Activated CD4-positive, CD25-positive, alpha-beta regulatory T cell treated with anti-CD3 and anti-CD28 coated beads, Interleukin-2, amount 50 U/mL, for 24 hours (primary cell): Measurements from ENCODE around the gene IL25.
"Not testable (repeated sequence)": the region's sequence is repeated elsewhere in the genome, so short reads cannot be mapped to it uniquely, and the experiment has no call there.

ENCODE experiments used
- ATAC-seq, 2 donors: fragments of 150-1000 bp; cut with Tn5 transposase; one replicate each; pipeline ENCODE4 v1.10.0; 2021; ENCODE audit warnings: mild to moderate bottlenecking in 1 of 2, moderate library complexity in 1 of 2

The IL25 gene

GRCh38 chr14:23392613-23393012 lies 20.0 kb downstream of the IL25 start:
- no peak for ATAC-seq

GRCh38 chr14:23396126-23396525 lies 23.5 kb downstream of the IL25 start:
- ATAC-seq, result no peak

GRCh38 chr14:23396781-23397407 lies 24.3 kb downstream of the IL25 start:
- no peak for ATAC-seq

- no peak for ATAC-seq
Observed at GRCh38 chr14:23398348-23398747, 25.7 kb downstream of the IL25 start.

- no peak for ATAC-seq
Observed at GRCh38 chr14:23399136-23399535, 26.5 kb downstream of the IL25 start.

GRCh38 chr14:23399591-23399990 lies 27.0 kb downstream of the IL25 start:
- no peak for ATAC-seq

GRCh38 chr14:23400496-23401149 lies 28.0 kb downstream of the IL25 start:
- ATAC-seq, result not testable (repeated sequence)

GRCh38 chr14:23401291-23401690 lies 28.7 kb downstream of the IL25 start:
- ATAC-seq, result no peak

- no peak for ATAC-seq
Observed at GRCh38 chr14:23402296-23403138, 29.9 kb downstream of the IL25 start.

- no peak for ATAC-seq
Observed at GRCh38 chr14:23403139-23403438, 30.5 kb downstream of the IL25 start.

- no peak for ATAC-seq
Observed at GRCh38 chr14:23403908-23404307, 31.3 kb downstream of the IL25 start.

GRCh38 chr14:23404331-23404900 lies 31.8 kb downstream of the IL25 start:
- no peak for ATAC-seq

- no peak for ATAC-seq
Observed at GRCh38 chr14:23405096-23405495, 32.5 kb downstream of the IL25 start.

GRCh38 chr14:23405516-23406025 lies 33.0 kb downstream of the IL25 start:
- no peak for ATAC-seq

- ATAC-seq, result no peak
Observed at GRCh38 chr14:23406244-23406643, 33.6 kb downstream of the IL25 start.

GRCh38 chr14:23406725-23407355 lies 34.2 kb downstream of the IL25 start:
- no peak for ATAC-seq

- no peak for ATAC-seq
Observed at GRCh38 chr14:23407516-23408306, 35.1 kb downstream of the IL25 start, which contains the start of gene MYH6. TSS of gene MYH6 (minus strand) at chr14:23408273. CDS start at chr14:23407223, 1,050 bp downstream.

GRCh38 chr14:23408307-23408630 lies 35.7 kb downstream of the IL25 start:
- no peak for ATAC-seq

- no peak for ATAC-seq
Observed at GRCh38 chr14:23409475-23409874, 36.9 kb downstream of the IL25 start.

GRCh38 chr14:23409966-23410635 lies 37.5 kb downstream of the IL25 start:
- ATAC-seq, result no peak
